ENCODE data around the gene ABCB10.

ABCB10 gene

DNA sequence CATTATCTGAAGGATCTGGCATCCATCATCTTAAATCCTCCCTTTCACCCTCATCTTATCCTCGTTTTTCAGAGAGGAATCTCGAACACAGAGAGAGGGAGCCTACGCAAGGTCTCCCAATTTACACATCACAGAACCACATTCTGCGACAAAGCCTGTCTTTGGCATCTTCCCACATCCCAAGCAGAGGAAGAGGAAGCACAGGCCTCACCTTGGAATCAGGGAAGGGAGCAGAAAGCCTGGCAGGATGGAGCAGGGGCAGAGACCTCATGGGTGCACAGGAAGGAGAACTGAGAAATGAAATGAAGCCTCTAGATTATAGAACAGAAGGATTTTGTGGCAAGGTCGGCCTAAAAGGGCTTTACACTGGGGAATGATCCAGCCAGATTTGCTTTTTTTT lies 5.8 kb downstream of the ABCB10 start:
- Histone ChIP-seq H3K23ac (ENCODE audit: low read depth, low read length, poor library complexity) (no peak overlapping the region), H3K18ac (ENCODE audit: low read length) (no peak overlapping the region), H2AFZ (ENCODE audit: low read length) (no peak overlapping the region), H3K4me3 (ENCODE audit: low read length in 2 of 2) (no peak overlapping the region), H3K4ac (ENCODE audit: low read length) (no peak overlapping the region), H3K27me3 (ENCODE audit: control insufficient read depth in 3 of 3, insufficient read depth in 3 of 3, low read depth in 1 of 3, low read length in 3 of 3) (no peaks in the 10 kb centered on the region), H3K79me1 (ENCODE audit: low read depth, low read length) (no peaks in the 10 kb centered on the region), H2BK15ac (ENCODE audit: low read length) (no peak overlapping the region), H3K14ac (ENCODE audit: low read length) (no peak overlapping the region), H3K4me2 (ENCODE audit: insufficient read depth, low read length, poor library complexity, severe bottlenecking) (no peak overlapping the region), H2BK5ac (ENCODE audit: low read length) (no peak overlapping the region), H2BK120ac (ENCODE audit: low read depth, low read length) (no peak overlapping the region), H3K36me3 (replicated peaks in 1 of 2; ENCODE audit: control insufficient read depth in 2 of 2, insufficient read depth in 2 of 2, low read length in 2 of 2) (peaks cover 3 to 22% of the 10 kb centered on the region in 2 donors), H3K4me1 (ENCODE audit: control insufficient read depth in 2 of 2, insufficient read depth in 1 of 2, low read depth in 1 of 2, low read length in 2 of 2) (peaks cover 1 to 19% of the 10 kb centered on the region in 2 donors), H3K27ac (replicated peaks; ENCODE audit: low read length) (no peak overlapping the region), H4K91ac (ENCODE audit: low read depth, low read length, poor library complexity) (no peak overlapping the region), H3K9ac (ENCODE audit: low read depth, low read length, poor library complexity) (no peak overlapping the region), H3K9me3 (replicated peaks in 1 of 2; ENCODE audit: control insufficient read depth in 2 of 2, insufficient read depth in 1 of 2, low read depth in 1 of 2, low read length in 2 of 2) (no peaks in the 10 kb centered on the region), H4K8ac (ENCODE audit: low read depth, low read length) (no peak overlapping the region), H2AK5ac (ENCODE audit: low read depth, low read length) (no peak overlapping the region), H2BK12ac (ENCODE audit: low read length) (no peak overlapping the region)
- no CpG with 5 or more reads among the region's 5 CpGs for WGBS, 2 donors (ENCODE audit: extremely low coverage in 2 of 2, insufficient read length in 2 of 2, insufficient replicate concordance in 1 of 2)
- no peak for DNase-seq (ENCODE audit: low spot score)

DNA sequence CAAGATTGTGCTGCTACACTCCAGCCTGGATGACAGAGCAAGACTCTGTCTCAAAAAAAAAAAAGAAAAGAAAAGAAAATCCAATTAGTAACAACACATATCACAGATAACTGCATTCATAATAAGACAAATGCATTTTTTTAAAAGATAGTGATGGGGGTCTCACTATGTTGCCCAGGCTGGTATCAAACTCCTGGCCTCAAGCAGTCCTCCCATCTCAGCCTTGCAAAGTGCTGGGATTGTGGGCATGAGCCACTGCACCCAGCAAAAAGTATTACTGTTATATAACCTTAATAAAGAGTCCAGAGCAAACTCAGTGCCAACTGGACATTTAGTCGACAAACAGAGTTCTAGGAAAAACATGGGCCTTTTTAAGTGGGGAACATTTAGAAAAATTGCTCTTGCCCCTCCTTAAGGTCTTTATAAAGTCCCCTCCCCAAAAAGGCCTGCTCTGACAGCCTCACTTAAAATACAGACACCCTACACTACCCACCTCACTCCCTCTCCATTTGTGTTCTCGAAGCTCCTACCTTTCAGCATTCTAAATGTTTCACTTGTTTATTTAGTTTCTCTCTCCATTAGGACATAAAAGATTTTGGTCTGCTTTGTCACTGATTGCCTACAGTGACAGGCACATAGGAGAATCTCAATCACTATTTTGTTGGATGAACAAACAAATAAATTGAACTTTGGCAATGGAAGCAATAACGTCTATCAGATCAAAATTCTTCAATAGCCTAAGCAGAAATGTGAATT lies 7.5 kb downstream of the ABCB10 start:
- Histone ChIP-seq H3K14ac (ENCODE audit: low read length) (no peak overlapping the region), H3K27ac (replicated peaks; ENCODE audit: low read length) (no peak overlapping the region), H3K27me3 (ENCODE audit: control insufficient read depth in 3 of 3, insufficient read depth in 3 of 3, low read depth in 1 of 3, low read length in 3 of 3) (no peaks in the 10 kb centered on the region), H2BK15ac (ENCODE audit: low read length) (no peak overlapping the region), H3K4ac (ENCODE audit: low read length) (no peak overlapping the region), H2AFZ (ENCODE audit: low read length) (no peak overlapping the region), H3K36me3 (replicated peaks in 1 of 2; ENCODE audit: control insufficient read depth in 2 of 2, insufficient read depth in 2 of 2, low read length in 2 of 2) (peaks cover 3 to 40% of the 10 kb centered on the region in 2 donors), H3K9me3 (replicated peaks in 1 of 2; ENCODE audit: control insufficient read depth in 2 of 2, insufficient read depth in 1 of 2, low read depth in 1 of 2, low read length in 2 of 2) (no peaks in the 10 kb centered on the region), H2BK5ac (ENCODE audit: low read length) (no peak overlapping the region), H2AK5ac (ENCODE audit: low read depth, low read length) (no peak overlapping the region), H2BK120ac (ENCODE audit: low read depth, low read length) (no peak overlapping the region), H2BK12ac (ENCODE audit: low read length) (no peak overlapping the region), H3K9ac (ENCODE audit: low read depth, low read length, poor library complexity) (no peak overlapping the region), H3K4me3 (ENCODE audit: low read length in 2 of 2) (no peak overlapping the region), H3K23ac (ENCODE audit: low read depth, low read length, poor library complexity) (no peak overlapping the region), H3K79me1 (ENCODE audit: low read depth, low read length) (no peaks in the 10 kb centered on the region), H4K91ac (ENCODE audit: low read depth, low read length, poor library complexity) (no peak overlapping the region), H3K18ac (ENCODE audit: low read length) (no peak overlapping the region), H3K4me1 (ENCODE audit: control insufficient read depth in 2 of 2, insufficient read depth in 1 of 2, low read depth in 1 of 2, low read length in 2 of 2) (peaks cover 2 to 9% of the 10 kb centered on the region in 2 donors), H4K8ac (ENCODE audit: low read depth, low read length) (no peak overlapping the region), H3K4me2 (ENCODE audit: insufficient read depth, low read length, poor library complexity, severe bottlenecking) (no peak overlapping the region)
- no CpG with 5 or more reads among the region's 3 CpGs for WGBS, 2 donors (ENCODE audit: extremely low coverage in 2 of 2, insufficient read length in 2 of 2, insufficient replicate concordance in 1 of 2)
- DNase-seq (ENCODE audit: low spot score) = no peak

DNA sequence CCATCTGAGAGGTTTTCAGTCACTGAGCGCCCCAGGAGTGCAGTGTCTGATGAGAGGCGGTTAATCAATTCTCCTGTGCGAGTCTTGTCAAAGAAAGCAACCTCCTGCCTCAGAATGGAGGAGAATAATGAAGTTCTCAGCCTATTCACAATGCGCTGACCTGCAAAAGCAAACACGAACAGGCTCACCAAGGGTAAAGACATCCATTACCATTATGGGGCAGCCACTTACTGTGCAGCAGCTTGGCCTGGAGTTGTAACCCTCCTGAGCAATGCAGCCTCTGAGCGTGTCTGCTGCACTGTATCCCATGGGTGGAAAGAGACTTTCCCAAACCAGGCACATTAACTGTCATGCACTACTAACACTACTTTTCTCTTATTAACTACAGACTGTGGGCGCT lies 11.0 kb downstream of the ABCB10 start:
- H3K79me1 ChIP-seq (ENCODE audit: low read depth, low read length) = no peaks in the 10 kb centered on the region
- H3K9me3 ChIP-seq (replicated peaks in 1 of 2; ENCODE audit: control insufficient read depth in 2 of 2, insufficient read depth in 1 of 2, low read depth in 1 of 2, low read length in 2 of 2) = peaks cover 0 to 5% of the 10 kb centered on the region in 2 donors
- H3K9ac ChIP-seq (ENCODE audit: low read depth, low read length, poor library complexity) = no peak overlapping the region
- H2BK15ac ChIP-seq (ENCODE audit: low read length) = no peak overlapping the region
- H2AFZ ChIP-seq (ENCODE audit: low read length) = no peak overlapping the region
- H3K27ac ChIP-seq (replicated peaks; ENCODE audit: low read length) = peak overlapping the region; percentile 3
- no peaks in the 10 kb centered on the region for H3K27me3 ChIP-seq (ENCODE audit: control insufficient read depth in 3 of 3, insufficient read depth in 3 of 3, low read depth in 1 of 3, low read length in 3 of 3)
- no peak for DNase-seq (ENCODE audit: low spot score)
- no peak overlapping the region for H4K8ac ChIP-seq (ENCODE audit: low read depth, low read length)
- H3K18ac ChIP-seq (ENCODE audit: low read length) = no peak overlapping the region
- no peak overlapping the region for H3K14ac ChIP-seq (ENCODE audit: low read length)
- peaks cover 2 to 3% of the 10 kb centered on the region in 2 donors for H3K4me1 ChIP-seq (ENCODE audit: control insufficient read depth in 2 of 2, insufficient read depth in 1 of 2, low read depth in 1 of 2, low read length in 2 of 2)
- no peak overlapping the region for H4K91ac ChIP-seq (ENCODE audit: low read depth, low read length, poor library complexity)
- H3K4me2 ChIP-seq (ENCODE audit: insufficient read depth, low read length, poor library complexity, severe bottlenecking) = no peak overlapping the region
- H2BK120ac ChIP-seq (ENCODE audit: low read depth, low read length) = no peak overlapping the region
- H3K36me3 ChIP-seq (replicated peaks in 1 of 2; ENCODE audit: control insufficient read depth in 2 of 2, insufficient read depth in 2 of 2, low read length in 2 of 2) = peaks cover 6 to 66% of the 10 kb centered on the region in 2 donors
- no peak overlapping the region for H3K4me3 ChIP-seq (ENCODE audit: low read length in 2 of 2)
- H2AK5ac ChIP-seq (ENCODE audit: low read depth, low read length) = no peak overlapping the region
- H3K23ac ChIP-seq (ENCODE audit: low read depth, low read length, poor library complexity) = no peak overlapping the region
- no peak overlapping the region for H2BK12ac ChIP-seq (ENCODE audit: low read length)
- no CpG with 5 or more reads among the region's 7 CpGs for WGBS, 2 donors (ENCODE audit: extremely low coverage in 2 of 2, insufficient read length in 2 of 2, insufficient replicate concordance in 1 of 2)
- no peak overlapping the region for H3K4ac ChIP-seq (ENCODE audit: low read length)
- H2BK5ac ChIP-seq (ENCODE audit: low read length) = no peak overlapping the region

DNA sequence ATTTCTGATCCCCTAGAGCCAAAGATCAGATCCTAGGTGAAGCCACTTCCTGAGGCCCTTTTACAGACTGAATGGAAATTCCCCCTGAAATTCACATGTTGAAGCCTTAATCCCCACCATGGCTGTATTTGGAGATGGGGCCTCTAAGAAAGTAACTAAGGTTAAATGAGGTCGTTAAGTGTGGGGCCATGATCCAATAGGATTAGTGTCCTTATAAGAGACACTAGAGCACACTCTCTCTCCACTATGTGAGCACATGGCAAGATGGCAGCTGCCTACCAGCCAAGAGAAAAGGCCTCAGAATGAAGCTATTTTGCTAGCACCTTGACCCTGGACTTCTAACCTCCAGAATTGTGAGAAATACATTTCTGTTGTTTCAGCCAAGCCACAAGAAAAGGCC lies 13.9 kb downstream of the ABCB10 start:
- Histone ChIP-seq H3K14ac (ENCODE audit: low read length) (no peak overlapping the region), H3K27me3 (ENCODE audit: control insufficient read depth in 3 of 3, insufficient read depth in 3 of 3, low read depth in 1 of 3, low read length in 3 of 3) (no peaks in the 10 kb centered on the region), H3K4me2 (ENCODE audit: insufficient read depth, low read length, poor library complexity, severe bottlenecking) (no peak overlapping the region), H4K8ac (ENCODE audit: low read depth, low read length) (no peak overlapping the region), H3K4me1 (ENCODE audit: control insufficient read depth in 2 of 2, insufficient read depth in 1 of 2, low read depth in 1 of 2, low read length in 2 of 2) (peaks cover 0 to 2% of the 10 kb centered on the region in 2 donors), H4K91ac (ENCODE audit: low read depth, low read length, poor library complexity) (no peak overlapping the region), H3K4me3 (ENCODE audit: low read length in 2 of 2) (no peak overlapping the region), H2BK120ac (ENCODE audit: low read depth, low read length) (no peak overlapping the region), H3K27ac (replicated peaks; ENCODE audit: low read length) (no peak overlapping the region), H3K36me3 (replicated peaks in 1 of 2; ENCODE audit: control insufficient read depth in 2 of 2, insufficient read depth in 2 of 2, low read length in 2 of 2) (peaks cover 9 to 88% of the 10 kb centered on the region in 2 donors), H3K4ac (ENCODE audit: low read length) (no peak overlapping the region), H3K9ac (ENCODE audit: low read depth, low read length, poor library complexity) (no peak overlapping the region), H3K18ac (ENCODE audit: low read length) (no peak overlapping the region), H2BK5ac (ENCODE audit: low read length) (no peak overlapping the region), H2BK15ac (ENCODE audit: low read length) (no peak overlapping the region), H3K9me3 (replicated peaks in 1 of 2; ENCODE audit: control insufficient read depth in 2 of 2, insufficient read depth in 1 of 2, low read depth in 1 of 2, low read length in 2 of 2) (peaks cover 0 to 5% of the 10 kb centered on the region in 2 donors), H2BK12ac (ENCODE audit: low read length) (no peak overlapping the region), H3K23ac (ENCODE audit: low read depth, low read length, poor library complexity) (no peak overlapping the region), H2AFZ (ENCODE audit: low read length) (no peak overlapping the region), H2AK5ac (ENCODE audit: low read depth, low read length) (no peak overlapping the region), H3K79me1 (ENCODE audit: low read depth, low read length) (no peaks in the 10 kb centered on the region)
- no CpG with 5 or more reads among the region's 1 CpG for WGBS, 2 donors (ENCODE audit: extremely low coverage in 2 of 2, insufficient read length in 2 of 2, insufficient replicate concordance in 1 of 2)
- DNase-seq (ENCODE audit: low spot score) = no peak

Measured in neuronal stem cell (in vitro differentiated cells).